HG02970 (cell line): ENCODE results near the gene KCNF1.

Experiments
- ATAC-seq: cut with Tn5 transposase; IDR thresholded peaks from one replicate; pipeline ENCODE4 v1.9.1; 2021; ENCODE audit warnings: mild to moderate bottlenecking, moderate library complexity, moderate number of reproducible peaks; ENCODE audit not compliant: unreplicated experiment, low FRiP score

Gene KCNF1

DNA sequence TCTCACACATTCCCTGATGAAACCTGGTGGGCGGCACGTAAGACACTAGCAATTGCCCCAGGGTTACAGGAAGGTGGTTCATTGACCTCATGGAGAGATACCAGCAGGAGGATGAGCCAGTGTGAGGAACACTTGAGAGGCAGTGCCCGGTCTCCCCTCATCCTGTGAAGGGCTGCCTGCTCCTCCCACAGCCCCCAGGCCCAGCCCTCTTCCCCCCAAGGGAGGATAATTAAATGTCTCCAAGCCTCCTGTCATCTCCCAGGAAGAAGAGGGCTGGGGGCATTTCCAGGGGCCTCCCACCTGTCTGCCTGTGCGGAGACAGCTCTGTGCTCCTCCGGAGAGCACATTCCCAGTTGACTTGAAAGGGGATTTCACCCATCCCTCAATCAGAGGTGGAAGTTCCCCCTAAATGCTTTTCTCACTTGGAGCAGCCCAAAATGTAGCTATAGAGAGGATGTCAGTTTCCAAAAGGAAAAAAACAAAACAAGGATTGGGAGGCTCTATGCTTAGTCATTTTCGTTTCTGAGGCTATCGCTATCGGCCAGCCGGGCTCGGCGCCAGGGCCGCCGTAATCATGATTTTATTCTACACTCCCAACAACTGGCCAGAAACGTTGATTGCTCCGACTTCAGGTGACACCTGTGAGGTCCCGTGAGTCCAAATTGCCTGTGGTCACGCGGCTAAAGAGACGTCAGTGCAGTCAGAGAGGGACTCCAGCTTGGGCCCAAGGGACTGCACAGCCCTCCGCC is 7.1 kb downstream of the KCNF1 start:
- ATAC-seq: no peak

DNA sequence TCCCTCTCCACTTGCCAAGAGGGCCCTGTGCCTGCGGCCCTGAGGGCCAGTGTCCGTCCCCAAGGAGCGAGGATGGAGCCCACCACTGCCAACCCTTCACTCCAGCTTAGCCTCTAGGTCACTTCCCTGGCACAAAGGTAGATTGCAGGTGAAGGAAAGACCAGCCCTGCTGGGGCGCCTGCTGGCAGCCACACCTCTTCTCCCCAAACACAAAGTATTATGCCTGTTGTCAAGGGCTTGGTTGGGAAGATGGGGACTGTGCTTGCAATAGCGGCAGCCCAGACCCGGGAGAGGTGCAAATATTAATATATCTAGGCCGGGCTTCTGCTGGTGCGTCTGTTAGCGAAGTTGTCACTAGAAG is 7.7 kb downstream of the KCNF1 start:
- ATAC-seq: no peak

GRCh38 chr2:10919771-10920621 is 8.3 kb downstream of the KCNF1 start:
- ATAC-seq: no peak

GRCh38 chr2:10920764-10921388 is 9.1 kb downstream of the KCNF1 start:
- ATAC-seq: no peak

DNA sequence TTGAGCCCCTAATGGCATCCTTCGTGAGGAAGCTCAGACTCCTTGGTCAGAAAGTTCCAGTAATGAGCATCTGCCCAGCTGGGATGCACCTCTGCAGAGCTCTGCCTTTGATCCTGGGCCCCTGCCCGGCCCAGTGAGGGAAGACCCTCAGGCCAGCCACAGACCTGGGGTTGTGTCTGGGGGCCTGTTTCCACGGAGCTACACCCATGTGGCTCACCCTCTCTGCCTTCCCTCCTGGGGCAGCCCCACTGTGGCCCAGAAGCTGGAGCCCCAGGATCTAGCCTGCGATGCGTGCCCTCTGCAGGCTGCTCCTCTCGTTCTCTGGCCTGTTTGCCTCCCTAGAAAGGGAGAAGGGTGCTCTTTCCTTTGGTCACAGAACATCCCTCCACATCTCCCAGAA is 9.8 kb downstream of the KCNF1 start:
- ATAC-seq: no peak

DNA sequence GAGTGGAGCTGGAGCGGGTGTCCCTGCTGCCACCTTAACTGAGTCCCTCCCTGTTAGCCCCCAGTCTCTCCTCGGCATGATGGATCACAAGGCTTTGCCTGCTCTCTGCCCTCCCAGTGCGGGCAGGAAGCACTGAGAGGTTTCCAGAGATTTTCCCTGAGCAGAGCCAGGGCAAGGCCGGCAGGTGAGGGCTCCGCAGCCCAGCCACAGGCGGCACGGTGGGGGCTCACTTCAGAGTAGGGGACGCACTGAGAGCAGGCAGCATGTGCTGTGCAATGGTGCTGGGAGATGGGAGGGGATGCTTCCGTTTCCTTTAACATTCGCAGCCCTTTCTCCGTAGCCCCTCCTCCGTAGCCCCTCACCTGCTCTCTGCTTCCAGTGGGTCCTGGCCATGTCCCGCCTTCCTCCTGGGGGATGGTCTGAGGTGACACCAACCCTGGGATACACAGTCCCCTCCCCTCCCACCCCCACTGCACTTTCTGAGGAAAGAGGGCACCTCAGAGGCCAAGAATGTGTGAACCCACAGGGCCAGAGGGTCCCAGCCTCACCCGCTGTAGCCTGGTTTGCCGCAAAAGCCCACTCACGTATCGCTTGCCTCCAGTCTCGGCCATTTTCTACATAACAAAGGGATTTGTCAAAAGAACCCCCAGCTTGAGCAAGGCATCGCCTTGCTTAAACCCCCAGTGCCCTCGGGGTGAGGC is 10.7 kb downstream of the KCNF1 start:
- ATAC-seq: no peak

GRCh38 chr2:10923008-10923375 is 11.3 kb downstream of the KCNF1 start:
- no peak for ATAC-seq

DNA sequence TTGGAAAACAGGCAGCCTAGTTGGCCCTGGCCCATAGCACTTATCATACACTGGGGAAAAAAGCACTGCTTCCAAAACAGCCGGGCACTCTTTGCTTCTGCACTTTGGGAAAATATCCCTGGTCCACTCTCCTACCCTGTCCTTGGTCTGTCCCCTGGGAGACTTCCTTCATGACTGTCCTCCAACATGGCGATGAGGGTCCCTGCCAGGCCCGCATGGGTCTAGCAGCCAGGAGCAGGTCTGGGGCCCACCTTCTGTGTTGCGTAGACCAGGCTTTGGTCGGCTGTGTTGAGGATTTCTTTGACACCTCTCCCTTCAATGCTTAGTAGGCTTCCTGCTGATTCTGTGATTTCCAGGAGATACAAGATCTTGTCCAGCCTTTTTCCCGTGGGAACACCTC is 12.2 kb downstream of the KCNF1 start:
- ATAC-seq: no peak

GRCh38 chr2:10924441-10924840 is 12.7 kb downstream of the KCNF1 start:
- no peak for ATAC-seq

GRCh38 chr2:10924859-10925258 is 13.1 kb downstream of the KCNF1 start:
- ATAC-seq: no peak

DNA sequence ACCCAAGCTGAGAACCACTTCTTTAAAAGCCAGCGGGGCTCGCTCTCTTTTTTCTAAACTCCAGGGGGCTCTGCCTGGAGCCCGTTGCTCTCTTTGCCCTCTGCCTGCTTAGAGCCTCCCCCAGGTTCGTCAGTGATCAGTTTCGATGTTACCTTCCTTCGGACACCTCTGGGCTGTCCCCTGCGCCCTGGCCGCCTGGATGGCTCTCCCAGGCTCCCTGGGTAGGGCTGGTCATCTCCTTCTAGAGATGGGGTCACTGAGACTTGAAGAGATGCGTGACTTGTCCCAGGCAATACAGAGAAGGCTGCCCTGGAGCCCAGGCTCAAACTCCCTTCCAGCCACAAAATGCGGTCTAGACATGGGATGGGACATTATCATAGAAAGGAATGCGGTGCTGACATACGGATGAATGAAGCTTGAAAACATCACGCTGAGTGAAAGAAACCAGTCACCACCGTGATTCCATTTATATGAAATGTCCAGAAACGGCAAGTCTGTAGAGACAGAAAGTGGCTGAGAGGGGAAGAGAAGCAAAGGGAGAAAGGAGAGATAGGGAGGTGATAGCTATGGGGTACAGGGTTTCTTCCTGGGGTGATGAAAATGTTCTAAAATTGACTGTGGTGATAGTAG is 14.6 kb downstream of the KCNF1 start:
- no peak for ATAC-seq

DNA sequence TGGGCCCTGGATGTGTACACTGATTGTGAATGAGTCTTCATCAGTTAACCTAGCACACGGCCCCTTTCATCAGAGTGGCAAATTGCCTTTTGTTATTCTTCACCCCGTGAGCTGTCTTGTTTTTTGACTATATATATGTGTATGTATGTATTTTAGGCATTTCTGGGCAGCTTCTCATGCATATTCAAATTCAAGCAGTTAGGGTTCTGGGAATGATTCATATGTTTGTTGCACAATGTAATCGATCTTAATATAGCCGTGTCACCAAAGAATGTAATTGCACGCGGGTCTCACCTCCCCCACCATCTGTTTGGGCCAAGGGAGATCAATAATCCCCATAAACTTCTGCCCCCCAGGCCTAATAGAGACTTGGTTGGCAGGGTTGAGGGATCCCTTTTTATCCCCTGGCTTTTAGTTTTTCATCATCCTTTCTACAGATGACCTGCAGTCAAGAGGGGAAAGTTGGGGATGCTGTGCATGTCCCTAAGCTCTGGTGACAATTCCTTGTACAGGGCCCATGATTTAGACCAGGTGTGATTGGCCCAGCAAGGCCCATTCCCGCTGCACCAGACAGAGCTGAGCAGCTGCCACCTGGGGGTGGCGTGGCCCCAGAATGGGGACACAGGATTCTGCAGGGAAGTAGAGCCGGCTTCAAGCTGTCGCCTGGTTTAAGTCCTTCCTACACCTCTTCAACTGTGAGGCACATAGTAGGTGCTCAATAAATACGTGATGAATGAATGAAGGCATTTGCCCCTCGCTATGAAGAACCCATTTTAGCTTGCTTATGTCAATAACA is 19.2 kb downstream of the KCNF1 start:
- ATAC-seq: no peak

- ATAC-seq: no peak
These were observed 20.0 kb downstream of the KCNF1 start for GRCh38 chr2:10931710-10932255.

- ATAC-seq: no peak
These were observed 20.8 kb downstream of the KCNF1 start for GRCh38 chr2:10932345-10933151.

- ATAC-seq: no peak
These were observed 22.0 kb downstream of the KCNF1 start for GRCh38 chr2:10933700-10934225.

DNA sequence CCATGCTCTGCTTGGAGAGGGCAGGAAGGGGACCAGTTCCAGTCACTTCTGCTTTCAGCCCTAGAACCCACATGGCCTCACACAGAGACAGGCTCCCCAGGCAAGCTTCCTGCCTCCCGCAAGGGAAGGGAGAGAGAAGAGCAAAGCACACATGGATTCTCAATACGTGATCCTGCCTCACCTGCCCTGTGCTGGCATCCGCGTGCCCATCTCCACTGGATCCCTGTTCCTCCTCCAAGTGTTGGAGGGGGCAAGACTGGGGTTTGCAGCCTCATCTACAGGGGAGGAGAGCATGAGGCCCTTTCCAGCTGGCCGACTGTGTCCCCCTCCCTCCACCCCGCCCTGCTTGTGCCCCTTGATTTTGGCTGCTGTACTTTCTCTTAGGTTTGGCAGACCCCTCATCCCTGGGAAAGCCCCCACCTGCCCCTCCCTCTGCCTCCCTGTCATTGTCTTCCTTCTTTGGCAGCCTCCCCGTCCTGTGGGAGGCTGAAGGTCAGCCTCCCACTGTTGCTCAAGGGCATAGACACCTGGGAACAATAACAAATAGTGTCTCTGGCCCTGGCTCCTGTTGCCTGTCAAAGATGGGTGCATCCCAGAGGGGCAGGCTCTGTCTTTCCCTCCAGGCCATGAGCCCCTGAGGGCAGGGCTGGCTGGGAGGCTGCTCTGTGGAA is 22.7 kb downstream of the KCNF1 start:
- ATAC-seq: no peak

GRCh38 chr2:10934979-10935350 is 23.2 kb downstream of the KCNF1 start:
- no peak for ATAC-seq

DNA sequence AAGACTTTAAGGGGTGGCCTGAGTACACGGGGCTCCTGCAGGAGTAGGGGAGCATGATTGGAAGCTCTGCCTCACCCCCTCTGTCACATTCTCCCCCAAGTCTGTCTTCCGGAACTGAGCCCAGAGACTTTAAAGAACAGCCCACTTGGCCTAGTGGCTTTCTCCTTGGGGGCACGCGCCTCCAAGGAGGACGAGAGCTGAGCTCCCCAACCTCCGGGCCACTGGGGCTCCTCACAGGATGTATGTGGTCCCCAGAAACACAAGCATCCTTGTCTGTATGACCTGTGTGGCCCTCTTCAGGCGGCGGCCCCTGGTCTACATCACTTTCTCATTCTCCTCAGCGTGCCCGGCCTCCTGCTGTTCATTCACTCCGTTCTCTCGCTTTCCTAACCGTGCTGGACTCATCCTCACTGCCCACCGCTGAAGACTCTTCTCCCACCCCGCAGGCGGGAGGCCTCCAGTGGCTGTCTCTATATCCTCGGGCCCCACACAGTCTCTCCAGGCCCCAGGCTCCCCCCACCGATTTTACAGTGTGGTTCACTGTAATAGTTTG is 23.7 kb downstream of the KCNF1 start:
- ATAC-seq: no peak
